Activated naive CD4-positive, alpha-beta T cell treated with anti-CD3 and anti-CD28 coated beads for 36 hours (primary cell): ENCODE data around the gene C20orf96. TPM values are rescaled to one million over a fixed set of nuclear protein-coding genes. Genes with fewer than 3 reads are reported as not detected.

Experiments used
- total RNA-seq, 2 experiments: library from RNA; stranded (reverse); gene quantifications; one replicate each; pipeline ENCODE4 v1.2.3, GENCODE V29; 2021

The C20orf96 gene
- total RNA-seq, 2 experiments from 2014 or later = 5.1 to 6.8 TPM

Other genes starting within 250 kb of the C20orf96 start
- gene DEFB125, start 203.1 kb downstream of the C20orf96 start, total RNA-seq = not detected
- not detected for gene DEFB126, start 148.2 kb downstream of the C20orf96 start, total RNA-seq
- gene DEFB127, start 133.3 kb downstream of the C20orf96 start, total RNA-seq = not detected
- gene DEFB128, start 101.0 kb downstream of the C20orf96 start, total RNA-seq = not detected
- gene DEFB129, start 63.5 kb downstream of the C20orf96 start, total RNA-seq = not detected
- not detected for gene DEFB132, start 33.0 kb downstream of the C20orf96 start, total RNA-seq
- 10 to 100 TPM; 13.6 to 15.6 TPM for gene ZCCHC3, start 6.8 kb upstream of the C20orf96 start, total RNA-seq
- gene SOX12, start 34.8 kb upstream of the C20orf96 start, total RNA-seq = 1 to 10 TPM; 6.0 to 6.4 TPM
- 1 to 10 TPM; 3.9 to 4.2 TPM for gene NRSN2, start 56.4 kb upstream of the C20orf96 start, total RNA-seq
- gene TRIB3, start 90.0 kb upstream of the C20orf96 start, total RNA-seq = 10 to 100 TPM; 47.4 to 49.2 TPM
- 100 to 1,000 TPM; 150 to 160 TPM for gene RBCK1, start 117.5 kb upstream of the C20orf96 start, total RNA-seq
- 10 to 100 TPM; 16.2 to 17.4 TPM for gene TBC1D20, start 171.8 kb upstream of the C20orf96 start, total RNA-seq